Heart right ventricle (tissue), 16 donors: ENCODE results near the gene RIT2. TPM values are rescaled to one million over a fixed set of nuclear protein-coding genes. Genes with fewer than 3 reads are reported as not detected.

Source experiments
- ATAC-seq, 8 donors: fragments of 200-7000 bp; cut with Tn5 transposase; one replicate each; pipeline ENCODE4 v1.9.1; 2020; ENCODE audit warnings: mild to moderate bottlenecking in 8 of 8, moderate library complexity in 8 of 8, moderate number of reproducible peaks in 1 of 8
- DNase-seq, 2 donors: peaks; one replicate each; pipeline ENCODE4 v3.0.0-alpha.2; 2020
- H3K27ac ChIP-seq, 10 donors: fragments of 200-600 bp; sonication (generic) in 2 of 10; one replicate each; pipeline versions ENCODE4 v1.5.0 to v1.8.0; 2020 to 2022; ENCODE audit warnings: mild to moderate bottlenecking in 3 of 10
- H3K27me3 ChIP-seq, 7 donors: fragments of 200-600 bp; one replicate each; pipeline ENCODE4 v1.8.0; 2021 to 2022; ENCODE audit warnings: mild to moderate bottlenecking in 2 of 7
- H3K36me3 ChIP-seq, 9 donors: fragments of 200-600 bp; sonication (generic) in 1 of 9; one replicate each; pipeline versions ENCODE4 v1.5.0 to v1.8.0; 2020 to 2022; ENCODE audit warnings: mild to moderate bottlenecking in 2 of 9
- H3K4me1 ChIP-seq, 9 donors: fragments of 200-600 bp; sonication (generic) in 1 of 9; one replicate each; pipeline versions ENCODE4 v1.5.0 to v1.8.0; 2020 to 2022; ENCODE audit warnings: mild to moderate bottlenecking in 4 of 9
- H3K4me3 ChIP-seq, 10 donors: fragments of 200-600 bp; sonication (generic) in 2 of 10; one replicate each; pipeline versions ENCODE4 v1.5.0 to v1.8.0; 2020 to 2022; ENCODE audit warnings: mild to moderate bottlenecking in 7 of 10, moderate library complexity in 2 of 10
- H3K9me3 ChIP-seq, 11 donors: fragments of 200-600 bp in 10 of 11; sonication (generic) in 2 of 11; one replicate each; pipeline versions ENCODE4 v1.5.0 to v1.8.0; 2013 to 2022; ENCODE audit warnings: mild to moderate bottlenecking in 2 of 11, control low read depth in 1 of 11, moderate library complexity in 1 of 11
- CTCF ChIP-seq, 9 donors: fragments of 200-600 bp; sonication (generic) in 2 of 9; IDR thresholded peaks; one replicate each; pipeline versions ENCODE4 v1.5.0 to v1.8.0; 2021 to 2022; ENCODE audit warnings: antibody characterized with exemption in 9 of 9, mild to moderate bottlenecking in 5 of 9, moderate library complexity in 1 of 9
- WGBS, 2 donors: extraction: QIAGEN DNeasy Blood & Tissue Kit; methylation state at CpG; one replicate each; pipeline ENCODE4 v1.1.7; 2013; ENCODE audit warnings: inconsistent platforms in 1 of 2; 5-methylcytosine and 5-hydroxymethylcytosine counted together
- intact Hi-C, 10 donors: fragments of 100-400 bp; cut with DNase I; formaldehyde crosslinking; loops; one replicate each; pipeline versions ENCODE4 v1.11.1 to v1.14.2; 2022
- polyA plus RNA-seq, 2 donors: library from polyadenylated mRNA; stranded (reverse); fragments of 200-250 nt; gene quantifications; one replicate each; pipeline ENCODE4 v1.2.3, GENCODE V29; 2013
- total RNA-seq, 10 donors: library from RNA; stranded (reverse); fragmentation: NEBNext Ultra II Directional in 3 of 10; extraction: Animal tissue kit (Norgen Biotek cat#: 25700) in 3 of 10; gene quantifications; one replicate each; pipeline versions ENCODE4 v1.2.1 to v1.2.4, GENCODE V29; 2021 to 2023
- donor health status: Arrhythmogenic right ventricular cardiomyopathy.
- donor health status: ischemic (EF 13 %, LVEDD 7.1; RV severe dilation, severe dysfunction).
- donor health status: healthy with polysubstance abuse.
- donor health status: DM: no; HTN: yes; CAD: no.
- donor health status: DM: no; HTN: no; CAD: no.
- donor health status: ischemic (EF 25% LVEDD 6.9; RV normal size, moderate dysfunction).
- donor health status: ischemic (EF 25% LVEDD 5.7; RV mildly dilated, moderate dysfunction).
- donor health status: healthy.
- donor health status: DM: yes; HTN: yes; CAD: no.
- donor health status: Ischemic cardiomyopathy.
- donor health status: ischemic (EF 35%, LVEDD 5.7; RV mildly dilated, moderate dysfunction).
- donor health status: nonischemic (EF 11% LVEDD 7.7; RV severe dilation, severe dysfunction).
- donor health status: DM: yes; HTN: yes; CAD: no.
- donor health status: PGD.
- donor health status: ischemic (EF 29% LVEDD 5.4; RV normal size, mild dysfunction).
- donor health status: nonischemic (EF 23%, LVEDD 6.1; RV moderate dilation, normal function).

Gene RIT2
- total and polyA plus RNA-seq, 12 donors = not detected

- no peak overlapping the region for H3K4me3 ChIP-seq
- no peak for TF ChIP-seq CTCF (IDR thresholded peaks at IDR 0.05)
- 79 to 86% methylated on average over 5 of the region's 5 CpGs for WGBS, 2 donors
- H3K36me3 ChIP-seq = no peaks in the 10 kb centered on the region
- ATAC-seq (no peak), DNase-seq (no peak)
- no peaks in the 10 kb centered on the region for H3K27me3 ChIP-seq
- intact Hi-C loops = no loop called here
- no peaks in the 10 kb centered on the region for H3K4me1 ChIP-seq
- H3K9me3 ChIP-seq = peaks cover 0 to 9% (median 0%) of the 10 kb centered on the region in 11 donors
- H3K27ac ChIP-seq = no peak overlapping the region
Measured at GRCh38 chr18:42838546-42839145, 276.8 kb downstream of the RIT2 start.

- Histone ChIP-seq H3K36me3 (no peaks in the 10 kb centered on the region), H3K9me3 (peaks cover 0 to 2% (median 0%) of the 10 kb centered on the region in 11 donors), H3K4me1 (no peaks in the 10 kb centered on the region), H3K27me3 (no peaks in the 10 kb centered on the region), H3K27ac (no peak overlapping the region), H3K4me3 (no peak overlapping the region)
- ATAC-seq = no peak
- no peak for TF ChIP-seq CTCF (IDR thresholded peaks at IDR 0.05)
- no peak for DNase-seq
- intact Hi-C loops = no loop called here
Measured at GRCh38 chr18:42830936-42831335, 284.5 kb downstream of the RIT2 start.

GRCh38 chr18:42828881-42829280 lies 286.6 kb downstream of the RIT2 start:
- no peak for ATAC-seq
- no peaks in the 10 kb centered on the region for H3K27me3 ChIP-seq
- H3K4me1 ChIP-seq = no peaks in the 10 kb centered on the region
- H3K36me3 ChIP-seq = no peaks in the 10 kb centered on the region
- WGBS, 2 donors = 72 to 84% methylated on average over 1 of the region's 1 CpG
- intact Hi-C loops = no loop called here
- TF ChIP-seq CTCF (IDR thresholded peaks at IDR 0.05) = no peak
- DNase-seq = no peak
- no peak overlapping the region for H3K4me3 ChIP-seq
- H3K27ac ChIP-seq = no peak overlapping the region
- H3K9me3 ChIP-seq = peaks cover 0 to 2% (median 0%) of the 10 kb centered on the region in 11 donors

GRCh38 chr18:42824178-42824577 lies 291.3 kb downstream of the RIT2 start:
- Histone ChIP-seq H3K9me3 (peaks cover 0 to 3% (median 0%) of the 10 kb centered on the region in 11 donors), H3K4me3 (no peak overlapping the region), H3K27me3 (no peaks in the 10 kb centered on the region), H3K27ac (no peak overlapping the region), H3K4me1 (no peaks in the 10 kb centered on the region), H3K36me3 (no peaks in the 10 kb centered on the region)
- TF ChIP-seq CTCF (IDR thresholded peaks at IDR 0.05) = no peak
- no peak for ATAC-seq
- intact Hi-C loops = no loop called here
- DNase-seq = no peak
